Measurements from ENCODE around the gene RERE.

DNA sequence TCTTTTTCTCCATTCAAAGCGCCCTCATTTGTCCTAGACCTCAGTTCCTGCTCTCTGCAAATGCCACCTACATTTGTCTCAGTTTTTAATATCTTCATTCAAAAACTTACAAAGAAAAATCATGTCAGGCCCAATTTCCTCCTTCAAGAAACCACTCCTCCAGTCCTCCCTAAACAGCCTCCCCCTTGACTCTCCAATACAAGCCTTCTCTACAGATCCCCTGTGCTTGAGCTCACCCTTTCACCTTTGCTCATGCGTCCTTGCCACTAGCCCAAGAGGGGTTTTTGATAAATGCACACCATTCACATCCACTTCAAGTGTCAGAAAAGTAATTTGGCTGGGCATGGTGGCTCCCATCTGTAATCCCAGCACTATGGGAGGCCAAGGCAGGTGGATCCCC, 140.6 kb downstream of the RERE start:
- TF ChIP-seq, protein P1, sequence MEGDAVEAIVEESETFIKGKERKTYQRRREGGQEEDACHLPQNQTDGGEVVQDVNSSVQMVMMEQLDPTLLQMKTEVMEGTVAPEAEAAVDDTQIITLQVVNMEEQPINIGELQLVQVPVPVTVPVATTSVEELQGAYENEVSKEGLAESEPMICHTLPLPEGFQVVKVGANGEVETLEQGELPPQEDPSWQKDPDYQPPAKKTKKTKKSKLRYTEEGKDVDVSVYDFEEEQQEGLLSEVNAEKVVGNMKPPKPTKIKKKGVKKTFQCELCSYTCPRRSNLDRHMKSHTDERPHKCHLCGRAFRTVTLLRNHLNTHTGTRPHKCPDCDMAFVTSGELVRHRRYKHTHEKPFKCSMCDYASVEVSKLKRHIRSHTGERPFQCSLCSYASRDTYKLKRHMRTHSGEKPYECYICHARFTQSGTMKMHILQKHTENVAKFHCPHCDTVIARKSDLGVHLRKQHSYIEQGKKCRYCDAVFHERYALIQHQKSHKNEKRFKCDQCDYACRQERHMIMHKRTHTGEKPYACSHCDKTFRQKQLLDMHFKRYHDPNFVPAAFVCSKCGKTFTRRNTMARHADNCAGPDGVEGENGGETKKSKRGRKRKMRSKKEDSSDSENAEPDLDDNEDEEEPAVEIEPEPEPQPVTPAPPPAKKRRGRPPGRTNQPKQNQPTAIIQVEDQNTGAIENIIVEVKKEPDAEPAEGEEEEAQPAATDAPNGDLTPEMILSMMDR (conservative IDR thresholded peaks at IDR 0.05; ENCODE audit: low read depth in 2 of 2) = no peak
- no peak for TF ChIP-seq EZH2phosphoT487 (IDR thresholded peaks at IDR 0.05; ENCODE audit: unreplicated experiment)
- TF ChIP-seq, protein P2, sequence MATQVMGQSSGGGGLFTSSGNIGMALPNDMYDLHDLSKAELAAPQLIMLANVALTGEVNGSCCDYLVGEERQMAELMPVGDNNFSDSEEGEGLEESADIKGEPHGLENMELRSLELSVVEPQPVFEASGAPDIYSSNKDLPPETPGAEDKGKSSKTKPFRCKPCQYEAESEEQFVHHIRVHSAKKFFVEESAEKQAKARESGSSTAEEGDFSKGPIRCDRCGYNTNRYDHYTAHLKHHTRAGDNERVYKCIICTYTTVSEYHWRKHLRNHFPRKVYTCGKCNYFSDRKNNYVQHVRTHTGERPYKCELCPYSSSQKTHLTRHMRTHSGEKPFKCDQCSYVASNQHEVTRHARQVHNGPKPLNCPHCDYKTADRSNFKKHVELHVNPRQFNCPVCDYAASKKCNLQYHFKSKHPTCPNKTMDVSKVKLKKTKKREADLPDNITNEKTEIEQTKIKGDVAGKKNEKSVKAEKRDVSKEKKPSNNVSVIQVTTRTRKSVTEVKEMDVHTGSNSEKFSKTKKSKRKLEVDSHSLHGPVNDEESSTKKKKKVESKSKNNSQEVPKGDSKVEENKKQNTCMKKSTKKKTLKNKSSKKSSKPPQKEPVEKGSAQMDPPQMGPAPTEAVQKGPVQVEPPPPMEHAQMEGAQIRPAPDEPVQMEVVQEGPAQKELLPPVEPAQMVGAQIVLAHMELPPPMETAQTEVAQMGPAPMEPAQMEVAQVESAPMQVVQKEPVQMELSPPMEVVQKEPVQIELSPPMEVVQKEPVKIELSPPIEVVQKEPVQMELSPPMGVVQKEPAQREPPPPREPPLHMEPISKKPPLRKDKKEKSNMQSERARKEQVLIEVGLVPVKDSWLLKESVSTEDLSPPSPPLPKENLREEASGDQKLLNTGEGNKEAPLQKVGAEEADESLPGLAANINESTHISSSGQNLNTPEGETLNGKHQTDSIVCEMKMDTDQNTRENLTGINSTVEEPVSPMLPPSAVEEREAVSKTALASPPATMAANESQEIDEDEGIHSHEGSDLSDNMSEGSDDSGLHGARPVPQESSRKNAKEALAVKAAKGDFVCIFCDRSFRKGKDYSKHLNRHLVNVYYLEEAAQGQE (IDR thresholded peaks at IDR 0.05; ENCODE audit: unreplicated experiment) = no peak
- no peak for TF ChIP-seq EZH2 (IDR thresholded peaks at IDR 0.05; ENCODE audit: low read depth, unreplicated experiment)
- TF ChIP-seq POLR2AphosphoS5 (IDR thresholded peaks at IDR 0.05; ENCODE audit: low read depth) = no peak
- TF ChIP-seq, protein P3, sequence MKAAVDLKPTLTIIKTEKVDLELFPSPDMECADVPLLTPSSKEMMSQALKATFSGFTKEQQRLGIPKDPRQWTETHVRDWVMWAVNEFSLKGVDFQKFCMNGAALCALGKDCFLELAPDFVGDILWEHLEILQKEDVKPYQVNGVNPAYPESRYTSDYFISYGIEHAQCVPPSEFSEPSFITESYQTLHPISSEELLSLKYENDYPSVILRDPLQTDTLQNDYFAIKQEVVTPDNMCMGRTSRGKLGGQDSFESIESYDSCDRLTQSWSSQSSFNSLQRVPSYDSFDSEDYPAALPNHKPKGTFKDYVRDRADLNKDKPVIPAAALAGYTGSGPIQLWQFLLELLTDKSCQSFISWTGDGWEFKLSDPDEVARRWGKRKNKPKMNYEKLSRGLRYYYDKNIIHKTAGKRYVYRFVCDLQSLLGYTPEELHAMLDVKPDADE (IDR thresholded peaks at IDR 0.05) = no peak
- TF ChIP-seq, protein P4, sequence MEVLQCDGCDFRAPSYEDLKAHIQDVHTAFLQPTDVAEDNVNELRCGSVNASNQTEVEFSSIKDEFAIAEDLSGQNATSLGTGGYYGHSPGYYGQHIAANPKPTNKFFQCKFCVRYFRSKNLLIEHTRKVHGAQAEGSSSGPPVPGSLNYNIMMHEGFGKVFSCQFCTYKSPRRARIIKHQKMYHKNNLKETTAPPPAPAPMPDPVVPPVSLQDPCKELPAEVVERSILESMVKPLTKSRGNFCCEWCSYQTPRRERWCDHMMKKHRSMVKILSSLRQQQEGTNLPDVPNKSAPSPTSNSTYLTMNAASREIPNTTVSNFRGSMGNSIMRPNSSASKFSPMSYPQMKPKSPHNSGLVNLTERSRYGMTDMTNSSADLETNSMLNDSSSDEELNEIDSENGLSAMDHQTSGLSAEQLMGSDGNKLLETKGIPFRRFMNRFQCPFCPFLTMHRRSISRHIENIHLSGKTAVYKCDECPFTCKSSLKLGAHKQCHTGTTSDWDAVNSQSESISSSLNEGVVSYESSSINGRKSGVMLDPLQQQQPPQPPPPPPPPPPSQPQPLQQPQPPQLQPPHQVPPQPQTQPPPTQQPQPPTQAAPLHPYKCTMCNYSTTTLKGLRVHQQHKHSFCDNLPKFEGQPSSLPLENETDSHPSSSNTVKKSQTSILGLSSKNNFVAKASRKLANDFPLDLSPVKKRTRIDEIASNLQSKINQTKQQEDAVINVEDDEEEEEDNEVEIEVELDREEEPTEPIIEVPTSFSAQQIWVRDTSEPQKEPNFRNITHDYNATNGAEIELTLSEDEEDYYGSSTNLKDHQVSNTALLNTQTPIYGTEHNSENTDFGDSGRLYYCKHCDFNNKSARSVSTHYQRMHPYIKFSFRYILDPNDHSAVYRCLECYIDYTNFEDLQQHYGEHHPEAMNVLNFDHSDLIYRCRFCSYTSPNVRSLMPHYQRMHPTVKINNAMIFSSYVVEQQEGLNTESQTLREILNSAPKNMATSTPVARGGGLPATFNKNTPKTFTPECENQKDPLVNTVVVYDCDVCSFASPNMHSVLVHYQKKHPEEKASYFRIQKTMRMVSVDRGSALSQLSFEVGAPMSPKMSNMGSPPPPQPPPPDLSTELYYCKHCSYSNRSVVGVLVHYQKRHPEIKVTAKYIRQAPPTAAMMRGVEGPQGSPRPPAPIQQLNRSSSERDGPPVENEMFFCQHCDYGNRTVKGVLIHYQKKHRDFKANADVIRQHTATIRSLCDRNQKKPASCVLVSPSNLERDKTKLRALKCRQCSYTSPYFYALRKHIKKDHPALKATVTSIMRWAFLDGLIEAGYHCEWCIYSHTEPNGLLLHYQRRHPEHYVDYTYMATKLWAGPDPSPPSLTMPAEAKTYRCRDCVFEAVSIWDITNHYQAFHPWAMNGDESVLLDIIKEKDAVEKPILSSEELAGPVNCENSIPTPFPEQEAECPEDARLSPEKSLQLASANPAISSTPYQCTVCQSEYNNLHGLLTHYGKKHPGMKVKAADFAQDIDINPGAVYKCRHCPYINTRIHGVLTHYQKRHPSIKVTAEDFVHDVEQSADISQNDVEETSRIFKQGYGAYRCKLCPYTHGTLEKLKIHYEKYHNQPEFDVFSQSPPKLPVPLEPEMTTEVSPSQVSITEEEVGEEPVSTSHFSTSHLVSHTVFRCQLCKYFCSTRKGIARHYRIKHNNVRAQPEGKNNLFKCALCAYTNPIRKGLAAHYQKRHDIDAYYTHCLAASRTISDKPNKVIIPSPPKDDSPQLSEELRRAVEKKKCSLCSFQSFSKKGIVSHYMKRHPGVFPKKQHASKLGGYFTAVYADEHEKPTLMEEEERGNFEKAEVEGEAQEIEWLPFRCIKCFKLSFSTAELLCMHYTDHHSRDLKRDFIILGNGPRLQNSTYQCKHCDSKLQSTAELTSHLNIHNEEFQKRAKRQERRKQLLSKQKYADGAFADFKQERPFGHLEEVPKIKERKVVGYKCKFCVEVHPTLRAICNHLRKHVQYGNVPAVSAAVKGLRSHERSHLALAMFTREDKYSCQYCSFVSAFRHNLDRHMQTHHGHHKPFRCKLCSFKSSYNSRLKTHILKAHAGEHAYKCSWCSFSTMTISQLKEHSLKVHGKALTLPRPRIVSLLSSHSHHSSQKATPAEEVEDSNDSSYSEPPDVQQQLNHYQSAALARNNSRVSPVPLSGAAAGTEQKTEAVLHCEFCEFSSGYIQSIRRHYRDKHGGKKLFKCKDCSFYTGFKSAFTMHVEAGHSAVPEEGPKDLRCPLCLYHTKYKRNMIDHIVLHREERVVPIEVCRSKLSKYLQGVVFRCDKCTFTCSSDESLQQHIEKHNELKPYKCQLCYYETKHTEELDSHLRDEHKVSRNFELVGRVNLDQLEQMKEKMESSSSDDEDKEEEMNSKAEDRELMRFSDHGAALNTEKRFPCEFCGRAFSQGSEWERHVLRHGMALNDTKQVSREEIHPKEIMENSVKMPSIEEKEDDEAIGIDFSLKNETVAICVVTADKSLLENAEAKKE (CRISPR knock-in tag; IDR thresholded peaks at IDR 0.05) = no peak
